Trophoblast cell (in vitro differentiated cells and primary cell): ENCODE measurements around the gene LEAP2.

Experiments used
- DNase-seq, 2 donors: peaks; one replicate each; pipeline ENCODE4 v3.0.0-alpha.2; 2016
- H2AFZ ChIP-seq: 2 replicates; pipeline ENCODE4 v1.6.1; 2013; ENCODE audit warnings: low read length, moderate library complexity, mild to moderate bottlenecking; ENCODE audit not compliant: insufficient read depth, poor library complexity
- H2AK5ac ChIP-seq: 2 replicates; pipeline ENCODE4 v1.6.1; 2013; ENCODE audit warnings: mild to moderate bottlenecking, low read length
- H2BK120ac ChIP-seq: 2 replicates; pipeline ENCODE4 v1.6.1; 2013; ENCODE audit warnings: low read length, mild to moderate bottlenecking, moderate library complexity; ENCODE audit not compliant: insufficient read depth, poor library complexity
- H2BK12ac ChIP-seq: 2 replicates; pipeline ENCODE4 v1.6.1; 2013; ENCODE audit warnings: mild to moderate bottlenecking, low read length, moderate library complexity
- H2BK5ac ChIP-seq: 2 replicates; pipeline ENCODE4 v1.6.1; 2013; ENCODE audit warnings: low read length, low read depth, moderate library complexity, mild to moderate bottlenecking; ENCODE audit not compliant: poor library complexity
- H3K14ac ChIP-seq: 2 replicates; pipeline ENCODE4 v1.6.1; 2013; ENCODE audit warnings: mild to moderate bottlenecking, low read length
- H3K18ac ChIP-seq: 2 replicates; pipeline ENCODE4 v1.6.1; 2013; ENCODE audit warnings: mild to moderate bottlenecking, low read length
- H3K23ac ChIP-seq: 2 replicates; pipeline ENCODE4 v1.6.1; 2013; ENCODE audit warnings: low read length
- H3K27ac ChIP-seq: 2 replicates; pipeline ENCODE4 v1.5.1; 2013; ENCODE audit warnings: low read depth, mild to moderate bottlenecking, inconsistent platforms, low read length, moderate library complexity
- H3K27me3 ChIP-seq: 2 replicates; pipeline ENCODE4 v1.6.1; 2013; ENCODE audit warnings: inconsistent platforms, mild to moderate bottlenecking, low read length, moderate library complexity; ENCODE audit not compliant: insufficient read depth
- H3K36me3 ChIP-seq, 2 experiments: 1 replicate in 1 of 2; 2 replicates in 1 of 2; pipeline ENCODE4 v1.6.1; 2013; ENCODE audit warnings: low read length in 2 of 2, mild to moderate bottlenecking in 2 of 2, moderate library complexity in 1 of 2; ENCODE audit not compliant: insufficient read depth in 2 of 2, control insufficient read depth in 1 of 2
- H3K4ac ChIP-seq: 2 replicates; pipeline ENCODE4 v1.6.1; 2013; ENCODE audit warnings: low read depth, mild to moderate bottlenecking, low read length, moderate library complexity
- H3K4me1 ChIP-seq, 2 experiments: 1 replicate in 1 of 2; 2 replicates in 1 of 2; pipeline ENCODE4 v1.6.1; 2013; ENCODE audit warnings: low read length in 2 of 2, mild to moderate bottlenecking in 2 of 2, moderate library complexity in 1 of 2; ENCODE audit not compliant: insufficient read depth in 2 of 2, control insufficient read depth in 1 of 2
- H3K4me2 ChIP-seq: 2 replicates; pipeline ENCODE4 v1.6.1; 2013; ENCODE audit warnings: inconsistent platforms, mild to moderate bottlenecking, low read length, moderate library complexity
- H3K4me3 ChIP-seq: 2 replicates; pipeline ENCODE4 v1.5.1; 2013; ENCODE audit warnings: mild to moderate bottlenecking, low read depth, low read length, inconsistent platforms
- H3K79me1 ChIP-seq: one replicate; pipeline ENCODE4 v1.6.1; 2013; ENCODE audit warnings: low read length
- H3K79me2 ChIP-seq: 2 replicates; pipeline ENCODE4 v1.6.1; 2013; ENCODE audit warnings: low read length, mild to moderate bottlenecking; ENCODE audit not compliant: control insufficient read depth, insufficient read depth, poor library complexity
- H3K9ac ChIP-seq: 2 replicates; pipeline ENCODE4 v1.6.1; 2013; ENCODE audit warnings: mild to moderate bottlenecking, low read length
- H3K9me3 ChIP-seq: 2 replicates; pipeline ENCODE4 v1.6.1; 2013; ENCODE audit warnings: low read depth, mild to moderate bottlenecking, control low read depth, inconsistent platforms, low read length; ENCODE audit not compliant: insufficient read depth
- H4K12ac ChIP-seq: 2 replicates; pipeline ENCODE4 v1.6.1; 2013; ENCODE audit warnings: low read depth, mild to moderate bottlenecking, low read length, moderate library complexity
- H4K8ac ChIP-seq: 2 replicates; pipeline ENCODE4 v1.6.1; 2013; ENCODE audit warnings: low read depth, mild to moderate bottlenecking, low read length, moderate library complexity
- H4K91ac ChIP-seq: one replicate; pipeline ENCODE4 v1.6.1; 2013; ENCODE audit warnings: low read depth, mild to moderate bottlenecking, low read length, moderate library complexity
- WGBS: extraction: QIAGEN DNeasy Blood & Tissue Kit; methylation state at CpG from one replicate; pipeline ENCODE4 v1.1.7; 2013; ENCODE audit warnings: missing lambda C conversion rate; ENCODE audit not compliant: insufficient read length, insufficient coverage; ENCODE audit errors: extremely low coverage; 5-methylcytosine and 5-hydroxymethylcytosine counted together

LEAP2 gene

GRCh38 chr5:132889501-132889900 lies 16.0 kb downstream of the LEAP2 start:
- H3K4me3 ChIP-seq, result no peak overlapping the region
- H3K4me1 ChIP-seq, result no peaks in the 10 kb centered on the region
- H3K79me1 ChIP-seq, result no peaks in the 10 kb centered on the region
- no peak overlapping the region for H3K27ac ChIP-seq
- no peak overlapping the region for H3K23ac ChIP-seq
- H4K8ac ChIP-seq, result no peak overlapping the region
- no peak overlapping the region for H4K12ac ChIP-seq
- no peak overlapping the region for H3K18ac ChIP-seq
- no peak overlapping the region for H4K91ac ChIP-seq
- no peak overlapping the region for H2BK12ac ChIP-seq
- H3K4ac ChIP-seq, result no peak overlapping the region
- H3K9me3 ChIP-seq, result no peaks in the 10 kb centered on the region
- no peak overlapping the region for H2AK5ac ChIP-seq
- no peaks in the 10 kb centered on the region for H3K79me2 ChIP-seq
- peaks cover 15 to 39% of the 10 kb centered on the region in 2 experiments for H3K36me3 ChIP-seq
- no peak overlapping the region for H3K4me2 ChIP-seq
- H3K9ac ChIP-seq, result no peak overlapping the region
- H3K27me3 ChIP-seq, result no peaks in the 10 kb centered on the region
- H2BK5ac ChIP-seq, result no peak overlapping the region
- no peak overlapping the region for H2AFZ ChIP-seq
- H3K14ac ChIP-seq, result no peak overlapping the region
- DNase-seq, result peak in 1 of 2 donors; percentile 73
- H2BK120ac ChIP-seq, result no peak overlapping the region

GRCh38 chr5:132890817-132891216 lies 17.3 kb downstream of the LEAP2 start:
- Histone ChIP-seq H4K8ac (no peak overlapping the region), H3K9ac (no peak overlapping the region), H3K18ac (no peak overlapping the region), H4K12ac (no peak overlapping the region), H2AK5ac (no peak overlapping the region), H2BK5ac (no peak overlapping the region), H3K14ac (no peak overlapping the region), H2AFZ (no peak overlapping the region), H3K9me3 (no peaks in the 10 kb centered on the region), H2BK120ac (no peak overlapping the region), H3K36me3 (peaks cover 19 to 38% of the 10 kb centered on the region in 2 experiments), H3K4ac (no peak overlapping the region), H3K27ac (no peak overlapping the region), H3K4me1 (no peaks in the 10 kb centered on the region), H3K4me3 (no peak overlapping the region), H3K4me2 (no peak overlapping the region), H3K79me2 (no peaks in the 10 kb centered on the region), H3K27me3 (no peaks in the 10 kb centered on the region), H2BK12ac (no peak overlapping the region), H3K79me1 (no peaks in the 10 kb centered on the region), H3K23ac (no peak overlapping the region), H4K91ac (no peak overlapping the region)
- WGBS, result no CpG with 5 or more reads among the region's 4 CpGs
- DNase-seq, result no peak

- H3K9ac ChIP-seq, result no peak overlapping the region
- WGBS, result no CpG with 5 or more reads among the region's 4 CpGs
- H2BK12ac ChIP-seq, result no peak overlapping the region
- H3K4me1 ChIP-seq, result no peaks in the 10 kb centered on the region
- no peak overlapping the region for H4K91ac ChIP-seq
- H2AFZ ChIP-seq, result no peak overlapping the region
- H3K23ac ChIP-seq, result no peak overlapping the region
- no peaks in the 10 kb centered on the region for H3K9me3 ChIP-seq
- no peak overlapping the region for H4K12ac ChIP-seq
- H4K8ac ChIP-seq, result no peak overlapping the region
- DNase-seq, result no peak
- H3K79me2 ChIP-seq, result no peaks in the 10 kb centered on the region
- H3K36me3 ChIP-seq, result peaks cover 29 to 40% of the 10 kb centered on the region in 2 experiments
- no peaks in the 10 kb centered on the region for H3K27me3 ChIP-seq
- no peaks in the 10 kb centered on the region for H3K79me1 ChIP-seq
- no peak overlapping the region for H3K14ac ChIP-seq
- H3K18ac ChIP-seq, result no peak overlapping the region
- no peak overlapping the region for H2AK5ac ChIP-seq
- no peak overlapping the region for H2BK120ac ChIP-seq
- no peak overlapping the region for H3K4me2 ChIP-seq
- H3K27ac ChIP-seq, result no peak overlapping the region
- H3K4me3 ChIP-seq, result no peak overlapping the region
- H2BK5ac ChIP-seq, result no peak overlapping the region
- H3K4ac ChIP-seq, result no peak overlapping the region
These were observed 22.3 kb downstream of the LEAP2 start for GRCh38 chr5:132895719-132896305.

GRCh38 chr5:132896685-132897084 lies 23.2 kb downstream of the LEAP2 start:
- H3K4me3 ChIP-seq, result no peak overlapping the region
- H4K8ac ChIP-seq, result no peak overlapping the region
- no peaks in the 10 kb centered on the region for H3K79me2 ChIP-seq
- no CpG with 5 or more reads among the region's 7 CpGs for WGBS
- H3K23ac ChIP-seq, result no peak overlapping the region
- no peak overlapping the region for H2AFZ ChIP-seq
- no peak overlapping the region for H2BK120ac ChIP-seq
- H3K18ac ChIP-seq, result no peak overlapping the region
- peaks cover 29 to 41% of the 10 kb centered on the region in 2 experiments for H3K36me3 ChIP-seq
- H3K27me3 ChIP-seq, result no peaks in the 10 kb centered on the region
- H4K12ac ChIP-seq, result no peak overlapping the region
- H3K4ac ChIP-seq, result no peak overlapping the region
- no peak for DNase-seq
- H2BK12ac ChIP-seq, result no peak overlapping the region
- H3K27ac ChIP-seq, result no peak overlapping the region
- no peak overlapping the region for H2BK5ac ChIP-seq
- no peak overlapping the region for H3K4me2 ChIP-seq
- no peak overlapping the region for H3K9ac ChIP-seq
- H2AK5ac ChIP-seq, result no peak overlapping the region
- H4K91ac ChIP-seq, result no peak overlapping the region
- H3K4me1 ChIP-seq, result no peaks in the 10 kb centered on the region
- H3K9me3 ChIP-seq, result no peaks in the 10 kb centered on the region
- no peak overlapping the region for H3K14ac ChIP-seq
- H3K79me1 ChIP-seq, result no peaks in the 10 kb centered on the region
